Activated effector memory CD4-positive, alpha-beta T cell treated with anti-CD3 and anti-CD28 coated beads, Interleukin-2, amount 50 U/mL, for 16 hours (primary cell): Measurements from ENCODE around the gene ENPP7.

Experiments used
- DNase-seq: peaks from one replicate; pipeline ENCODE4 v3.0.0-alpha.2; 2020

Gene ENPP7

GRCh38 chr17:79705674-79706073, 25.1 kb upstream of the ENPP7 start:
- no peak for DNase-seq

DNA sequence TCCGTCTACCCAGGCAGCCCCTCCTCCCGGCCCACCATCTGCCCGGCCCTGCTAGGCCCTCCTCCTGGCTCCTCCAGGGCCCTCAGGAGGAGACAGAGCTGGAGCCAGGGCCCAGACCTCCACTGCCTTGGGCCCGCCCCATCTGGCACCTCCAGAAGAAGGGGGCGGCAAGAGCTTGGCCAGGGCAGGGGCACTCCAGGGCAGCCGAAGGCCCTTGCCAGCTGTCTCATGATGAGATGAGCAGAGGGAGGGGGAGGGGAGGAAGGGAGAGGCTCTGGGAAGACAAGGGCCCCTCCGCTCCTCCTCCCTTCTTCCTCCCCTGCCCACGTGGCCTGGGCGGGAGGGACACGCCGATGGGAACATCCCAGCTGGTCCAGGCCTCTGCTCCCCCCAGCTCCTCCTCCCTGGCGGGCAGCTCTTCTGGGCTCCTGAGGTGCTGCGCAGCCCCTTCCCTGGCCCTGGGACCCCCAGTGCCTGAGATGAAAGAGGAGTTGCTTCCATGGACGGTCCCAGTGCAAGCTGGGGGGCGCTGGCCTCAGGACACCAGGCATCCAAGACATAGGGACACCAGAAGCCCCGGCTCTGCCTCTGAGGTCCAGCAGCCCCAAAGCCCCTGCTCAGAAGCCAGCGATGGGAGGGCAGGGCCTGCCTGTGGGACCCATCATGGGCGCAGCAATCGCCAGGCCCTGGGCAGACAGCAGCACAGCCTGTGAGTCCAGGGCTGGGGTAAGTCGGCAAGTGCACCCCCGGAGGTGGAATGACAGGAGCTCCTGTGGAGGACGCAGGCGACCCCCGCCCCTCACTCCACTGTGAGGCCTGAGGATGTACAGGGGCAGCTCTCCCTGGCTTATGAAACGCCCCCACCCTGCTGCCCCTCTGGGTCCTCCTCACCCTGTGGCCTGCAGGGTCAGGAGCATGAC, 23.6 kb upstream of the ENPP7 start:
- no peak for DNase-seq

DNA sequence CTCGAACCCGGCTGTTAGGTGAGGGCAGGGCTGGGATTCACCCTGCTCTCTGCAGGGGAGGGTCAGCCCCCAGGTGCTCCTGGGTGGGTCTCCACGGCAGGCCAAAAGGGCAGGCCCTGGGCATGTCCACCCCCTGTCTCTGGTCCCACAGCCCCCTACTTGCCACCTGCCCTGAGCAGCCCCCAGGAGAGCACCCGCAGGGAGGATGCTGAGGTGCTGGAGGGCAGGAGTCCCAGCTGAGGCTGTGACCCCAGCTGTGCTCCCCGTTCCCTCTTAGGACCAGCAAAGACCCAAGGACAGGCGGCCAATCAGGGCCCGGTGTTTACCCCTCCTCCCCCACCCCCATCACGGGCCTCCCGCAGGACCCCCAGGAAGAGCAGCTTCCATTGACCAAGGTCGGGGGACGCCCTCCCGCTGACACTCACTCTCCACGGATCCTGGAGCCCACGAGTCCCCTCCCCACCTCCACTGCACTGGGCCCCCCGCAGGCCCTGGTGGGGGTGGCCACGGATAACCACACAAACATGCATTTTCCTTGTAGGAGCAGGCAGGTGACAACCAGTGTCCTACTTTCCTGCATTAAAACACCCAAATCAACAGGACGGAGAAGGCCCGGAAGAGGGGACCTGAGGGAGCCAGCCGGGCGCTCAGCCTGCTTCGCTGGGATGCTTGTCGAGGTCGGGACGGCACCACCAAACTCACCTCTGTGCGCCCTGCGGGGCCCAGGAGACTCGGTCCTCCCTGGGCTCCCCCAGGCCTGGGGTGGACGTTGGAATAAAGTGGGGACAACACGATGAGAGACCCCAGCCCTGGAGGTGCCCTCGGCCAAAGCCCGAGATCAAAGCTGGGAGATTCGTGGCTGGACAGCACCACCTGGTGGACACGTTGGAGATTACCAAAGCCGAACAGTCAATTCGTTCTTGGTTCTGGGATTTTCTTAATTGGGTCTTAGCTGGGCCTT, 22.5 kb upstream of the ENPP7 start:
- peak; percentile 84 for DNase-seq

DNA sequence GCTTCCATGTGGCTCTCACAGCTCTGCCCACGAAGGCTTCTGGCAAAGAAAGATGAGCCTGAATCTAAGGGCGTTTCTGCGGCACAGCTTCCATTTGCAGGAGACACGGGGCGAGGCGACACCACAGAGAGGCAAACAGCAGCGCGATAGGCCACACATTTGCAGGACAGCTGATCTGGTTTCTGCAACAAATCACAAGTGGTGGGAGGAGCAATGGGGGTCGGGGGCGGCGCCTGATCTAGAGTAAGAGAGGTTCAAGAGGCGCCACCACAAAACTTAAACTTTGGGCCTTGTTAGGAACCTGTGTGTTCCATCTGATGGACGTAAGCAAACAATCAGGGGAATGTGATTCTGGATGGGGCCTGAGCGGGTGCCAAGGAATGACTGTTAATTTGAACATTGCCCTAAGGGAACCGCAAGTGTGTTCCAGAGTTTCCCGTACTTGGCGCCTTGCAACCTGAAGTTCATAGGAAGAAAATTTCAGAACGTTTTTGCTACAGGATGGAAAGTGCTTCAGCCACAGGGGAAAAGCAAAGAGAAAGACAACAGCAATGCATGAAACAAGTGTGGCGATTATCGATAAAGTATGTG, 18.9 kb upstream of the ENPP7 start:
- no peak for DNase-seq

- no peak for DNase-seq
Observed at GRCh38 chr17:79713391-79713790, 17.4 kb upstream of the ENPP7 start.

DNA sequence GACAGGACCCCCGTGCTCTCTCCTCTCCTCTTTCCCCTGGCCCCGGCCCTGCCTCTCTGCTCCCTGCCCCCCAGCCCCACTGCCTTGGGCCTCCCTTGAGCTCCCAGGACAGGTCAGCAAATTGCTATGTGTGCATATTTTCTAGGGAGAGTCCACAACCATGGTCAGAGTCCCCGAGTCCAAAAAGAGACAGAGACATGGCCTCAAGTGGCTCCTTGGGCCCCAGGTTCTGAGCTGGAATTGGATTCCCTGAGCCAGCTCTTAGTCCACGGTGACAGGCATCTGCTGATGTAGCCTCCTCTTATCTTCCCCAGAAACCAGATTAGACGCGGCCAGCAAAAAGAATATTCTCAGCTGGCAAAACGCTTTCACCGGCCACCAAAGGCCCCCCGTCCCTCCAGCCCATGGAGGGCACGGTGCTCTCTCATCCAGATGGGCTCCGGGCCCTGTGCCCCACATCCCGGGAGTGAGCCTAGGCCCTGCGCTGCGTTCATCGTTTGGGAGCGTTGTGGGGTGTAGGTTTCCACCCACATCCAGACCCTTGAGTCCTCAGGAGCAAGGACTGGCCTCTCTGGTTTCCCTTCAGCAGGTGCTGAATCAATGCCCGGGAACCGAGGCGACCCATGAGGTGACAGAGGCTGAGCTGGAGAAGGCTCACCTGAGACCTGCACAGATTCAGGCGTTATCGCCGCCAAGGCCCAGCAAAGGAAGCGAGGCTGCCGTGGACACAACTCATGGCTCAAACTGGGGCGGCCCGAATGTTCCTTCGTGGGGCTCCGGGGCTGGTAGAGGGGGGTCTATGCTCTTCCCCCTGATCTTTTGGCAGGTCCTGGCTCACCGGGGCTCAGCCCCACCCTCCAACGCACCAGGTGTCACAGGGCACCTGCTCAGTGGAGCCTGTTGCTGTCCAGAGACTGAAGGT, 16.3 kb upstream of the ENPP7 start:
- no peak for DNase-seq

DNA sequence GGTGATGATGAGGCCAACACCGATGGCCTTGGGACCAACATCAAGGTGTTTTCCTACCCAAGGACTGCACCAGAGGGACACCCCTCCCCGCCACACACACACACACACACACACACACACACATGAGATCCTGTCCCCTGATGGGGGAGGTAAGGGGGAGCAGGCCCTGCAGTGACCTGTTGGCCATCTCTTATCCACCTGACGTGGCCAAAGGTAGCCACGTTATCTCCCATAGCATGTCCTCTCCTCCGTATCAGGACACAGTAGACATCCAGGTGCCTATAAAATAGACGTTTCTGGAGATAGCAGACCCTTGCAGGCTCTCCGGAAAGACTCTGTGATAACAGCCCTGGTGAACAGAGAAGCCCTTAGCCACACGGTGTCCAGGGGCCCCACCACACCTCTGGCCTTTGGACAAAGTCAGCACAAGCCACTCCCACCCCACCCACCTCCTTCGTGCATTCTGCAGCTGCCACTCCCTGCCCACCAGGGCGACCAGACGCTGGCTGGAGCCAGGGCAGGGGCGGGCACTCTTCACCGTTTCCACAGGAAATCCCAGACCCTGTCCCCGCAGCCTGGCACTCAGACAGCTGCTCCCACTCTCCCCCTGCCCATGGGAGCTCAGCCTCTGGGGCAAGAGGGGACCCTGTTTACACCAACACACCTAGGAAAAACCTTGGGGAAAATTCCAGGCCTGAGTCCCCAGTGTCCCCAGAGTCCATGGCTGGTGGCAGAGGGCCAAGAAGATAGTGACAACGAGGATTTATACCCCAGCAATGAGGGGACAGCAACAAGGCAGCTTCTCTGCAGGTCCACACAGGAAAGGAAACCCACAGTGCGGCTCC, 15.4 kb upstream of the ENPP7 start:
- no peak for DNase-seq

- no peak for DNase-seq
Observed at GRCh38 chr17:79715943-79716797, 14.6 kb upstream of the ENPP7 start.

GRCh38 chr17:79720705-79721292, 9.9 kb upstream of the ENPP7 start:
- DNase-seq, result no peak

- no peak for DNase-seq
Observed at GRCh38 chr17:79721993-79722671, 8.6 kb upstream of the ENPP7 start.

GRCh38 chr17:79722787-79723186, 8.0 kb upstream of the ENPP7 start:
- no peak for DNase-seq

GRCh38 chr17:79728169-79728907, 2.4 kb upstream of the ENPP7 start:
- peak; percentile 92 for DNase-seq

- DNase-seq, result no peak
Observed at GRCh38 chr17:79728908-79729471, 1.8 kb upstream of the ENPP7 start.

DNA sequence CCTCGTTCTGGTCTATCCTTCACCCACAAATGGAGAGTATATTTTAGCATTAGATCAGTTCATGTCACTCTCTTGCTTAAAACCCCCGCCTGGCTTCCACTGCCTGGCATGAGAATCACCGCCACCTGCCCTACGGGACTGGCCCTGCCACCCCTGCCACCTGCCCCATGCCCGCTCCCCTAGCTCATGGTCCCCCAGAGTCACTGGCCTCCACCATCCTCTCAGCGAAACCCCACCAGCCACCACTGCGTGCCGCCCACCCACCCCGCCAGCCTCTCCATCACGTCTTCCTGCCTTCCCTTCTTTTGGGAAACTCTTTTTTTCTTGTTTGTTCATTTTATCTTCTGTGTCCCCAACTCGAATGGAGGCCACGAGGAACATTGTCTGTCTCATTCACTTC, 982 bp upstream of the ENPP7 start:
- DNase-seq, result no peak

GRCh38 chr17:79730437-79730768, 340 bp upstream of the ENPP7 start:
- no peak for DNase-seq

DNA sequence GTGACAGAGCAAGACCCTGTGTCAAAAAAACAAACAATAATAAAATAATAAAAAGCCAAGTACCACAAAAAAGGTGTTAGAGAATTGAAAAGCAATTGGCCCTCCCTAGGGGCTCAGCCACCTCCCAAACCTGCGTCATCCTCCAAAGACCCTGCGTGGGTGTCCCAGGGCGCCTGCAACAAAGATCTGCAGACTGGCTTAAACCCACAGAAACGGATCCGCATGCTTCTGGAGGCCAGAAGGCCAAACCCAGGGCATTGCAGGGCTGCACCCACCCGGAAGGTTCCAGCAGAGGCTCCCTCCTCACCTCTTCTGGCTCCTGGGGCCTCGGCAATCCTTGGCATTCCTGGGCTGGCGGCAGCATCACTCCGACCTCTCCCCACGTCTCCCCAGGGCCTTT, 1.5 kb downstream of the ENPP7 start:
- no peak for DNase-seq

GRCh38 chr17:79732804-79733691, 2.3 kb downstream of the ENPP7 start:
- no peak for DNase-seq
